Neural cell (in vitro differentiated cells): ENCODE measurements around the gene PWP1.

Experiments used
- EZH2 ChIP-seq: fragments of 200-600, 300-800 bp; shearing (Covaris generic), sonication (generic); IDR thresholded peaks from 2 replicates; pipeline ENCODE4 v1.6.1; 2014; ENCODE audit warnings: antibody characterized with exemption, low read length, borderline replicate concordance, mild to moderate bottlenecking; ENCODE audit not compliant: insufficient read depth, poor library complexity, severe bottlenecking
- MXI1 ChIP-seq: fragments of 450-650 bp; conservative IDR thresholded peaks from 2 replicates; pipeline ENCODE4 v1.6.1; 2014; ENCODE audit warnings: antibody characterized with exemption, mild to moderate bottlenecking; ENCODE audit not compliant: poor library complexity, severe bottlenecking
- POLR2AphosphoS5 ChIP-seq: IDR thresholded peaks from 2 replicates; pipeline ENCODE4 v1.6.1; 2012
- RAD21 ChIP-seq: fragments of 450-650 bp; conservative IDR thresholded peaks from 2 replicates; pipeline ENCODE4 v1.6.1; 2014; ENCODE audit warnings: antibody characterized with exemption, mild to moderate bottlenecking, moderate library complexity
- SMC3 ChIP-seq: fragments of 450-650 bp; conservative IDR thresholded peaks from 2 replicates; pipeline ENCODE4 v1.6.1; 2014; ENCODE audit warnings: antibody characterized with exemption, mild to moderate bottlenecking, moderate library complexity; ENCODE audit not compliant: poor library complexity
- TAF1 ChIP-seq: IDR thresholded peaks from 2 replicates; pipeline ENCODE4 v1.6.1; 2012; ENCODE audit warnings: low read depth
- TF ChIP-seq, protein P1 (sequence below): fragments of 450-650 bp; IDR thresholded peaks from 2 replicates; pipeline ENCODE4 v1.5.1; 2014; ENCODE audit warnings: antibody characterized with exemption, mild to moderate bottlenecking, moderate library complexity; ENCODE audit not compliant: poor library complexity, severe bottlenecking

DNA sequence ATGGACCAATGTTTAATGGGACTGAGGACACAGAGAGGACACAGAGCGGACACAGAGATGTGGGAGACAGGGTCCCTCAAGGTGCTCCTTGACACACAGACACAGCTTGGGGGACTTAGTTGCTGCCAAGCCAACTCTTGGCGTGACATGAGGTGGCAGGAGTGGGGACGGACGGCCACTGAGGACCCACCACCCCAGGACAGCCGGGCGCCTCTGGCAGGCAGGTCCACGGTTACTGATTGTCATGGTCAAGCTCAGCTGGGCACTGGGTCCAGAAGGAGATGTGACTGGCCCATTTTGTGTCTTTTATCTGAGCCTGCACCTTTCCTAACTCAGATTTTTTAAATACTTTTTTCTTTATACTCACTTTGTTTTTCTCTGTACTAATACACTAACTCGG is 15.7 kb upstream of the PWP1 start:
- TF ChIP-seq, protein P1, sequence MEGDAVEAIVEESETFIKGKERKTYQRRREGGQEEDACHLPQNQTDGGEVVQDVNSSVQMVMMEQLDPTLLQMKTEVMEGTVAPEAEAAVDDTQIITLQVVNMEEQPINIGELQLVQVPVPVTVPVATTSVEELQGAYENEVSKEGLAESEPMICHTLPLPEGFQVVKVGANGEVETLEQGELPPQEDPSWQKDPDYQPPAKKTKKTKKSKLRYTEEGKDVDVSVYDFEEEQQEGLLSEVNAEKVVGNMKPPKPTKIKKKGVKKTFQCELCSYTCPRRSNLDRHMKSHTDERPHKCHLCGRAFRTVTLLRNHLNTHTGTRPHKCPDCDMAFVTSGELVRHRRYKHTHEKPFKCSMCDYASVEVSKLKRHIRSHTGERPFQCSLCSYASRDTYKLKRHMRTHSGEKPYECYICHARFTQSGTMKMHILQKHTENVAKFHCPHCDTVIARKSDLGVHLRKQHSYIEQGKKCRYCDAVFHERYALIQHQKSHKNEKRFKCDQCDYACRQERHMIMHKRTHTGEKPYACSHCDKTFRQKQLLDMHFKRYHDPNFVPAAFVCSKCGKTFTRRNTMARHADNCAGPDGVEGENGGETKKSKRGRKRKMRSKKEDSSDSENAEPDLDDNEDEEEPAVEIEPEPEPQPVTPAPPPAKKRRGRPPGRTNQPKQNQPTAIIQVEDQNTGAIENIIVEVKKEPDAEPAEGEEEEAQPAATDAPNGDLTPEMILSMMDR: no peak
- TF ChIP-seq MXI1 (no peak), POLR2AphosphoS5 (no peak), EZH2 (no peak), TAF1 (no peak), SMC3 (no peak), RAD21 (no peak)
